Fibroblast of lung (primary cell): ENCODE results near the gene PI4K2B.

ENCODE experiments used
- EZH2 ChIP-seq: IDR thresholded peaks from 2 replicates; pipeline ENCODE4 v1.5.1; 2012; ENCODE audit warnings: low read length, control low read depth, mild to moderate bottlenecking; ENCODE audit errors: missing control alignments
- TF ChIP-seq, protein P1 (sequence below), 2 donors: IDR thresholded peaks in 1 of 2; conservative IDR thresholded peaks in 1 of 2; 1 replicate in 1 of 2; 2 replicates in 1 of 2; pipeline ENCODE4 v1.5.1; 2011 to 2012; ENCODE audit warnings: low read length in 2 of 2, control low read depth in 1 of 2, inconsistent platforms in 1 of 2, low read depth in 1 of 2, mild to moderate bottlenecking in 1 of 2

DNA sequence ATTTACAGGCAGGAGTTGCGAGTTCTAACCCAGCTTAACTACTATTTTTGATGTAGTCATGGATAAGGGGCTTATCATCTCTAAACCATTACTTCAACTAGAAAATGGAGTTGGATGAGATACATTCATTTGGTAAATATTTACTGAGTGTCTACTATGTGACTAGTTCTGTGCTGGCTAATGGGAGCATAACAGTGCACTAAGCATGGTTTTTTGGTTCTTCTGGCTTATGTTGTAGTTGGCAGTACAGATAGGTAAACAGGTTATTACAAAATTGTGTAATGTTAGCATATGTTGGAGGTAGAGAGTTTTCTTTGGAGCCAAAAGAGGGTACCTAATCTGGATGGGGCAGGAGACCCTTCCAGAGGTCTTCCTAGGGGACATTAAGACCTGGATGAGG, 25.8 kb upstream of the PI4K2B start:
- TF ChIP-seq, protein P1, sequence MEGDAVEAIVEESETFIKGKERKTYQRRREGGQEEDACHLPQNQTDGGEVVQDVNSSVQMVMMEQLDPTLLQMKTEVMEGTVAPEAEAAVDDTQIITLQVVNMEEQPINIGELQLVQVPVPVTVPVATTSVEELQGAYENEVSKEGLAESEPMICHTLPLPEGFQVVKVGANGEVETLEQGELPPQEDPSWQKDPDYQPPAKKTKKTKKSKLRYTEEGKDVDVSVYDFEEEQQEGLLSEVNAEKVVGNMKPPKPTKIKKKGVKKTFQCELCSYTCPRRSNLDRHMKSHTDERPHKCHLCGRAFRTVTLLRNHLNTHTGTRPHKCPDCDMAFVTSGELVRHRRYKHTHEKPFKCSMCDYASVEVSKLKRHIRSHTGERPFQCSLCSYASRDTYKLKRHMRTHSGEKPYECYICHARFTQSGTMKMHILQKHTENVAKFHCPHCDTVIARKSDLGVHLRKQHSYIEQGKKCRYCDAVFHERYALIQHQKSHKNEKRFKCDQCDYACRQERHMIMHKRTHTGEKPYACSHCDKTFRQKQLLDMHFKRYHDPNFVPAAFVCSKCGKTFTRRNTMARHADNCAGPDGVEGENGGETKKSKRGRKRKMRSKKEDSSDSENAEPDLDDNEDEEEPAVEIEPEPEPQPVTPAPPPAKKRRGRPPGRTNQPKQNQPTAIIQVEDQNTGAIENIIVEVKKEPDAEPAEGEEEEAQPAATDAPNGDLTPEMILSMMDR (conservative IDR thresholded peaks at IDR 0.05 in 1 of 2, IDR thresholded peaks at IDR 0.05 in 1 of 2; ENCODE audit: low read depth in 1 of 2, low read length in 2 of 2): no peak
- no peak for TF ChIP-seq EZH2
